ENCODE data around the gene EBP. TPM values are rescaled to one million over a fixed set of nuclear protein-coding genes. Genes with fewer than 3 reads are reported as not detected.

The EBP gene
- total RNA-seq, 1 donor, result 45.6 TPM

- no peaks in the 10 kb centered on the region for H3K27me3 ChIP-seq (ENCODE audit: insufficient read depth, low read length)
- peaks cover 2% of the 10 kb centered on the region for H3K4me1 ChIP-seq (ENCODE audit: insufficient read depth, low read length)
- H4K20me1 ChIP-seq (ENCODE audit: insufficient read depth, low read length), result no peaks in the 10 kb centered on the region
- TF ChIP-seq CTCF (IDR thresholded peaks at IDR 0.05; ENCODE audit: extremely low read depth, low read depth, low read length), result no peak
- DNase-seq (ENCODE audit: insufficient read length, low spot score, missing footprints), result no peak
- H3K79me2 ChIP-seq (ENCODE audit: insufficient read depth, low read length), result peaks cover 23% of the 10 kb centered on the region
- peaks cover 10% of the 10 kb centered on the region for H3K36me3 ChIP-seq (ENCODE audit: insufficient read depth, low read length)
- no peak overlapping the region for H3K4me2 ChIP-seq (ENCODE audit: insufficient read depth, low read length)
- no peak overlapping the region for H2AFZ ChIP-seq (ENCODE audit: low read length)
- H3K9me3 ChIP-seq (ENCODE audit: low read depth, low read length), result no peaks in the 10 kb centered on the region
- H3K4me3 ChIP-seq (ENCODE audit: insufficient read depth, low read length), result no peak overlapping the region
- H3K27ac ChIP-seq (ENCODE audit: low read depth, low read length), result no peak overlapping the region
Observed at GRCh38 chrX:48512371-48512935, 9.2 kb upstream of the EBP start.

- DNase-seq (ENCODE audit: insufficient read length, low spot score, missing footprints), result no peak
- Histone ChIP-seq H3K4me3 (ENCODE audit: insufficient read depth, low read length) (no peak overlapping the region), H3K27ac (ENCODE audit: low read depth, low read length) (no peak overlapping the region), H3K9me3 (ENCODE audit: low read depth, low read length) (no peaks in the 10 kb centered on the region), H2AFZ (ENCODE audit: low read length) (no peak overlapping the region), H3K36me3 (ENCODE audit: insufficient read depth, low read length) (peaks cover 10% of the 10 kb centered on the region), H4K20me1 (ENCODE audit: insufficient read depth, low read length) (no peaks in the 10 kb centered on the region), H3K4me2 (ENCODE audit: insufficient read depth, low read length) (no peak overlapping the region), H3K27me3 (ENCODE audit: insufficient read depth, low read length) (no peaks in the 10 kb centered on the region), H3K4me1 (ENCODE audit: insufficient read depth, low read length) (peaks cover 2% of the 10 kb centered on the region), H3K79me2 (ENCODE audit: insufficient read depth, low read length) (peaks cover 23% of the 10 kb centered on the region)
- TF ChIP-seq CTCF (IDR thresholded peaks at IDR 0.05; ENCODE audit: extremely low read depth, low read depth, low read length), result no peak
Observed at GRCh38 chrX:48513670-48514069, 7.9 kb upstream of the EBP start.

GRCh38 chrX:48514126-48514806 lies 7.3 kb upstream of the EBP start:
- H3K4me1 ChIP-seq (ENCODE audit: insufficient read depth, low read length), result peaks cover 2% of the 10 kb centered on the region
- H4K20me1 ChIP-seq (ENCODE audit: insufficient read depth, low read length), result no peaks in the 10 kb centered on the region
- peaks cover 10% of the 10 kb centered on the region for H3K36me3 ChIP-seq (ENCODE audit: insufficient read depth, low read length)
- H2AFZ ChIP-seq (ENCODE audit: low read length), result no peak overlapping the region
- no peak for DNase-seq (ENCODE audit: insufficient read length, low spot score, missing footprints)
- H3K4me3 ChIP-seq (ENCODE audit: insufficient read depth, low read length), result no peak overlapping the region
- no peak overlapping the region for H3K4me2 ChIP-seq (ENCODE audit: insufficient read depth, low read length)
- H3K27me3 ChIP-seq (ENCODE audit: insufficient read depth, low read length), result no peaks in the 10 kb centered on the region
- no peaks in the 10 kb centered on the region for H3K9me3 ChIP-seq (ENCODE audit: low read depth, low read length)
- H3K27ac ChIP-seq (ENCODE audit: low read depth, low read length), result no peak overlapping the region
- H3K79me2 ChIP-seq (ENCODE audit: insufficient read depth, low read length), result peaks cover 18% of the 10 kb centered on the region
- no peak for TF ChIP-seq CTCF (IDR thresholded peaks at IDR 0.05; ENCODE audit: extremely low read depth, low read depth, low read length)

- Histone ChIP-seq H3K36me3 (ENCODE audit: insufficient read depth, low read length) (peaks cover 10% of the 10 kb centered on the region), H2AFZ (ENCODE audit: low read length) (no peak overlapping the region), H3K79me2 (ENCODE audit: insufficient read depth, low read length) (peaks cover 11% of the 10 kb centered on the region), H3K9me3 (ENCODE audit: low read depth, low read length) (no peaks in the 10 kb centered on the region), H3K27me3 (ENCODE audit: insufficient read depth, low read length) (no peaks in the 10 kb centered on the region), H3K4me2 (ENCODE audit: insufficient read depth, low read length) (no peak overlapping the region), H4K20me1 (ENCODE audit: insufficient read depth, low read length) (no peaks in the 10 kb centered on the region), H3K4me1 (ENCODE audit: insufficient read depth, low read length) (peaks cover 1% of the 10 kb centered on the region), H3K4me3 (ENCODE audit: insufficient read depth, low read length) (no peak overlapping the region), H3K27ac (ENCODE audit: low read depth, low read length) (no peak overlapping the region)
- no peak for TF ChIP-seq CTCF (IDR thresholded peaks at IDR 0.05; ENCODE audit: extremely low read depth, low read depth, low read length)
- no peak for DNase-seq (ENCODE audit: insufficient read length, low spot score, missing footprints)
Observed at GRCh38 chrX:48514868-48515460, 6.6 kb upstream of the EBP start.
